HepG2 (cell line): Measurements from ENCODE around the gene CAPZA1. TPM values are rescaled to one million over a fixed set of nuclear protein-coding genes. Genes with fewer than 3 reads are reported as not detected.

Experiments used
- ATAC-seq: fragments of 200-7000 bp; cut with Tn5 transposase; 3 replicates; pipeline ENCODE4 v1.9.1; 2020; ENCODE audit warnings: mild to moderate bottlenecking, moderate library complexity
- BruUV-seq: library from RNA; stranded (reverse); fragments of 400-500 nt; replicated peaks from 2 replicates; lab custom pipeline; 2021; lab: Mats Ljungman, UMichigan
- CTCF ChIA-PET: fragments of 300-600 bp; formaldehyde crosslinking; extraction: SDS; loops from one replicate; lab custom pipeline; 2021; ENCODE audit warnings: low total read pairs, inconsistent platforms, low intra/inter-chr PET ratio; lab: Yijun Ruan, JAX
- POLR2A ChIA-PET: fragments of 350-600 bp; sonication (Branson Sonifier 250); formaldehyde crosslinking; loops from one replicate; lab custom pipeline; 2020; ENCODE audit warnings: antibody characterized with exemption, inconsistent platforms; lab: Yijun Ruan, JAX
- DNase-seq: peaks from one replicate; pipeline ENCODE4 v3.0.0-alpha.2; 2015; ENCODE audit warnings: low spot score
- FAIRE-seq: peaks from 3 replicates; lab custom pipeline; 2011; peaks lifted over from hg19 to GRCh38; lab: Jason Lieb, UNC
- H2AFZ ChIP-seq: one replicate; pipeline ENCODE4 v1.6.1; 2011; ENCODE audit warnings: low read length, inconsistent platforms
- H3K27ac ChIP-seq: fragments of 300-600 bp; 3 replicates; pipeline ENCODE4 v1.8.0; 2011; ENCODE audit warnings: mixed run types, mild to moderate bottlenecking, mixed read lengths, low read length, inconsistent platforms; ENCODE audit not compliant: insufficient read depth; ENCODE audit errors: extremely low read length
- H3K27me3 ChIP-seq, 2 experiments: fragments of 200-600 bp in 1 of 2; 2 replicates in 1 of 2; 3 replicates in 1 of 2; pipeline versions ENCODE4 v1.6.0 to v1.8.0; 2011; ENCODE audit warnings: low read length in 2 of 2, mild to moderate bottlenecking in 2 of 2, moderate library complexity in 2 of 2, inconsistent platforms in 1 of 2; ENCODE audit not compliant: insufficient read depth in 2 of 2, control insufficient read depth in 1 of 2
- H3K36me3 ChIP-seq, 2 experiments: fragments of 200-600 bp in 1 of 2; replicated peaks in 1 of 2; 2 replicates in 1 of 2; 3 replicates in 1 of 2; pipeline versions ENCODE4 v1.5.1 to v1.8.0; 2011; ENCODE audit warnings: low read length in 2 of 2, inconsistent platforms in 1 of 2; ENCODE audit not compliant: insufficient read depth in 2 of 2, control insufficient read depth in 1 of 2
- H3K4me1 ChIP-seq: 2 replicates; pipeline ENCODE4 v1.5.1; 2012; ENCODE audit warnings: low read length, inconsistent platforms; ENCODE audit not compliant: insufficient read depth
- H3K4me2 ChIP-seq: 2 replicates; pipeline ENCODE4 v1.6.0; 2011; ENCODE audit warnings: low read depth, low read length, inconsistent platforms
- H3K4me3 ChIP-seq, 3 experiments: fragments of 200-600 bp in 1 of 3; sonication (generic), shearing (Covaris generic) in 1 of 3; replicated peaks in 1 of 3; 2 replicates each; pipeline ENCODE4 v1.5.1; 2011 to 2016; ENCODE audit warnings: low read length in 3 of 3, inconsistent platforms in 2 of 3, low read depth in 2 of 3, mild to moderate bottlenecking in 2 of 3, control low read depth in 1 of 3, mixed read lengths in 1 of 3; ENCODE audit not compliant: insufficient read depth in 1 of 3
- H3K79me2 ChIP-seq: one replicate; pipeline ENCODE4 v1.6.1; 2011; ENCODE audit warnings: low read length, inconsistent platforms; ENCODE audit not compliant: insufficient read depth
- H3K9ac ChIP-seq: 2 replicates; pipeline ENCODE4 v1.6.0; 2011; ENCODE audit warnings: mild to moderate bottlenecking, low read depth, low read length, inconsistent platforms; ENCODE audit not compliant: insufficient read depth
- H3K9me3 ChIP-seq: 2 replicates; pipeline ENCODE4 v1.5.1; 2012; ENCODE audit warnings: mild to moderate bottlenecking, low read length
- H4K20me1 ChIP-seq: 2 replicates; pipeline ENCODE4 v1.6.0; 2011; ENCODE audit warnings: inconsistent platforms, mild to moderate bottlenecking, low read length, moderate library complexity; ENCODE audit not compliant: insufficient read depth
- ELF1 ChIP-seq: sonication (generic); formaldehyde crosslinking; IDR thresholded peaks from 2 replicates; pipeline ENCODE4 v1.4.0; 2020; ENCODE audit warnings: missing genetic modification reagents
- SIX1 ChIP-seq: sonication (generic); formaldehyde crosslinking; IDR thresholded peaks from 2 replicates; pipeline ENCODE4 v1.4.0; 2020; ENCODE audit warnings: missing genetic modification reagents, borderline replicate concordance
- ZKSCAN5 ChIP-seq: sonication (generic); formaldehyde crosslinking; IDR thresholded peaks from 2 replicates; pipeline ENCODE4 v1.5.1; 2020; ENCODE audit warnings: mild to moderate bottlenecking, missing genetic modification reagents
- ZMYM4 ChIP-seq: sonication (generic); formaldehyde crosslinking; IDR thresholded peaks from 2 replicates; pipeline ENCODE4 v1.8.1; 2023; ENCODE audit warnings: mild to moderate bottlenecking, missing genetic modification reagents
- ZNF124 ChIP-seq: sonication (generic); formaldehyde crosslinking; IDR thresholded peaks from 2 replicates; pipeline ENCODE4 v1.4.0; 2020; ENCODE audit warnings: missing genetic modification reagents
- ZNF34 ChIP-seq: sonication (generic); formaldehyde crosslinking; IDR thresholded peaks from 2 replicates; pipeline ENCODE4 v1.4.0; 2020; ENCODE audit warnings: mild to moderate bottlenecking, missing genetic modification reagents, borderline replicate concordance
- ZNF644 ChIP-seq: IDR thresholded peaks from 2 replicates; pipeline ENCODE4 v1.6.1; 2016; ENCODE audit warnings: low read depth
- ZNF703 ChIP-seq: sonication (generic); formaldehyde crosslinking; IDR thresholded peaks from 2 replicates; pipeline ENCODE4 v1.5.1; 2020; ENCODE audit warnings: missing genetic modification reagents, mild to moderate bottlenecking, moderate library complexity, borderline replicate concordance
- ZNF720 ChIP-seq: sonication (generic); formaldehyde crosslinking; IDR thresholded peaks from 2 replicates; pipeline ENCODE4 v1.4.0; 2020; ENCODE audit warnings: missing genetic modification reagents
- ZNF780A ChIP-seq: sonication (generic); formaldehyde crosslinking; IDR thresholded peaks from 2 replicates; pipeline ENCODE4 v1.8.0; 2022; ENCODE audit warnings: mild to moderate bottlenecking, missing genetic modification reagents, moderate library complexity
- WGBS: methylation state at CpG from one replicate; pipeline ENCODE4 v1.1.6; 2017; ENCODE audit warnings: low lambda C conversion rate; 5-methylcytosine and 5-hydroxymethylcytosine counted together
- in situ Hi-C: cut with HindIII; loops from 2 replicates; pipeline ENCODE4 v1.10.0; 2017; ENCODE audit warnings: low pct_unique_long_range_greater_than_20kb; ENCODE audit not compliant: extremely low pct_ligation_motif_present
- intact Hi-C: fragments of 100-400 bp; cut with micrococcal nuclease; formaldehyde crosslinking; loops from one replicate; pipeline ENCODE4 v1.10.0; 2022; ENCODE audit not compliant: unreplicated experiment
- polyA plus RNA-seq, 8 experiments: library from polyadenylated mRNA; depleted of rRNA in 3 of 8; stranded (reverse) in 7 of 8; unstranded in 1 of 8; fragments of >200 nt; fragmentation: Illumina TruSeq in 4 of 8; extraction: Trizol in 4 of 8; gene quantifications; 2 replicates each; pipeline versions ENCODE4 v1.2.1 to v1.2.3, GENCODE V29; 2011 to 2016; ENCODE audit warnings: low read depth in 4 of 8, missing spikeins in 1 of 8, mixed read lengths in 1 of 8; ENCODE audit not compliant: insufficient read depth in 1 of 8
- total RNA-seq, 5 experiments: library from RNA; depleted of rRNA; stranded (reverse); fragments of >200 nt; fragmentation: Illumina TruSeq; extraction: Trizol; gene quantifications; 2 replicates each; pipeline ENCODE4 v1.2.3, GENCODE V29; 2016; ENCODE audit warnings: low read depth in 1 of 5
- TF ChIP-seq, protein P1 (sequence below): sonication (generic); formaldehyde crosslinking; IDR thresholded peaks from 2 replicates; pipeline ENCODE4 v1.4.0; 2020; ENCODE audit warnings: missing genetic modification reagents
- TF ChIP-seq, protein P2 (sequence below): sonication (generic); formaldehyde crosslinking; IDR thresholded peaks from 2 replicates; pipeline ENCODE4 v1.4.0; 2020; ENCODE audit warnings: mild to moderate bottlenecking, missing genetic modification reagents, borderline replicate concordance

Gene CAPZA1
- total and polyA plus RNA-seq, 2 of the 13 experiments (the other 11 are each of a cell fraction or from before 2014, with no cell fraction given), result 67.0 to 117 TPM

GRCh38 chr1:112708002-112708448 is 88.4 kb downstream of the CAPZA1 start:
- Histone ChIP-seq H3K79me2 (peaks cover 22% of the 10 kb centered on the region), H3K4me1 (peaks cover 38% of the 10 kb centered on the region), H3K4me2 (peak overlapping the region; percentile 99), H3K9me3 (no peaks in the 10 kb centered on the region), H3K27me3 (peaks cover 4 to 52% of the 10 kb centered on the region in 2 experiments; a peak in 4 of 5 replicates), H4K20me1 (no peaks in the 10 kb centered on the region), H3K9ac (peak overlapping the region; percentile 59; the same call in 1 of the 2 replicates), H3K27ac (no peak overlapping the region), H2AFZ (no peak overlapping the region)
- WGBS, result 25% methylated on average over 6 of the region's 6 CpGs
- in situ Hi-C loops, result loop anchor here (5.0 to 25.0 kb wide), 5 partner anchors 36 to 329 kb away; partner anchors contain the start of genes CAPZA1, MOV10, ST7L and WNT2B
- intact Hi-C loops, result no loop called here
- FAIRE-seq (no peak), DNase-seq (no peak)
- BruUV-seq, result no TSS peak
- no peak for TF ChIP-seq ZKSCAN5 (CRISPR knock-in tag)
- TF ChIP-seq ZNF644, result no peak
- no peak for TF ChIP-seq SIX1 (CRISPR knock-in tag)
- no peak for TF ChIP-seq ELF1 (CRISPR knock-in tag)
- no peak for TF ChIP-seq ZNF720 (CRISPR knock-in tag)
- no peak for TF ChIP-seq ZMYM4 (CRISPR knock-in tag)
- TF ChIP-seq ZNF703 (CRISPR knock-in tag), result no peak
- TF ChIP-seq, all 625 proteins: peak for 0
- POLR2A ChIA-PET, result interaction anchor here (1.2 to 3.0 kb wide), 3 partner anchors 11 to 206 kb away, joined by 4 to 40 read pairs (median 26); partner anchors contain the start of gene MOV10
- peaks cover 0 to 7% of the 10 kb centered on the region in 2 experiments; a peak in 2 of 5 replicates for H3K36me3 ChIP-seq
- CTCF ChIA-PET, result interaction anchor here (1.7 to 2.6 kb wide), 2 partner anchors 33 to 317 kb away, joined by 6 to 17 read pairs; partner anchors contain the start of gene MOV10
- ATAC-seq, result no peak
- H3K4me3 ChIP-seq, result peak overlapping the region in 2 of 3 experiments; percentile 98 to 99; a peak in 2 of 6 replicates

- POLR2A ChIA-PET, result interaction anchor here (1.2 to 3.0 kb wide), 3 partner anchors 11 to 207 kb away, joined by 4 to 40 read pairs (median 26); partner anchors contain the start of gene MOV10
- no peak overlapping the region for H3K4me3 ChIP-seq
- no peaks in the 10 kb centered on the region for H4K20me1 ChIP-seq
- in situ Hi-C loops (loop anchor here (5.0 to 25.0 kb wide), 5 partner anchors 36 to 329 kb away; partner anchors contain the start of genes CAPZA1, MOV10, ST7L and WNT2B), intact Hi-C loops (no loop called here)
- 66% methylated on average over 3 of the region's 3 CpGs for WGBS
- H3K27ac ChIP-seq, result no peak overlapping the region
- H3K27me3 ChIP-seq, result peaks cover 6 to 57% of the 10 kb centered on the region in 2 experiments; a peak in 4 of 5 replicates
- DNase-seq (no peak), FAIRE-seq (no peak), ATAC-seq (no peak)
- CTCF ChIA-PET, result interaction anchor here (2.6 kb wide), 1 partner anchor 34 kb away, joined by 17 read pairs; the partner anchor contains the start of gene MOV10
- no peaks in the 10 kb centered on the region for H3K9me3 ChIP-seq
- no peak overlapping the region for H3K4me2 ChIP-seq
- H3K36me3 ChIP-seq, result peaks cover 0 to 3% of the 10 kb centered on the region in 2 experiments; a peak in 1 of 5 replicates
- peaks cover 22% of the 10 kb centered on the region for H3K79me2 ChIP-seq
- BruUV-seq, result no TSS peak
- peaks cover 40% of the 10 kb centered on the region for H3K4me1 ChIP-seq
- no peak overlapping the region for H3K9ac ChIP-seq
- no peak overlapping the region for H2AFZ ChIP-seq
- TF ChIP-seq ZNF124 (CRISPR knock-in tag) (no peak), ZNF34 (CRISPR knock-in tag) (no peak), ZNF780A (no peak)
- TF ChIP-seq, protein P1, sequence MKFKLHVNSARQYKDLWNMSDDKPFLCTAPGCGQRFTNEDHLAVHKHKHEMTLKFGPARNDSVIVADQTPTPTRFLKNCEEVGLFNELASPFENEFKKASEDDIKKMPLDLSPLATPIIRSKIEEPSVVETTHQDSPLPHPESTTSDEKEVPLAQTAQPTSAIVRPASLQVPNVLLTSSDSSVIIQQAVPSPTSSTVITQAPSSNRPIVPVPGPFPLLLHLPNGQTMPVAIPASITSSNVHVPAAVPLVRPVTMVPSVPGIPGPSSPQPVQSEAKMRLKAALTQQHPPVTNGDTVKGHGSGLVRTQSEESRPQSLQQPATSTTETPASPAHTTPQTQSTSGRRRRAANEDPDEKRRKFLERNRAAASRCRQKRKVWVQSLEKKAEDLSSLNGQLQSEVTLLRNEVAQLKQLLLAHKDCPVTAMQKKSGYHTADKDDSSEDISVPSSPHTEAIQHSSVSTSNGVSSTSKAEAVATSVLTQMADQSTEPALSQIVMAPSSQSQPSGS, result no peak
- TF ChIP-seq, protein P2, sequence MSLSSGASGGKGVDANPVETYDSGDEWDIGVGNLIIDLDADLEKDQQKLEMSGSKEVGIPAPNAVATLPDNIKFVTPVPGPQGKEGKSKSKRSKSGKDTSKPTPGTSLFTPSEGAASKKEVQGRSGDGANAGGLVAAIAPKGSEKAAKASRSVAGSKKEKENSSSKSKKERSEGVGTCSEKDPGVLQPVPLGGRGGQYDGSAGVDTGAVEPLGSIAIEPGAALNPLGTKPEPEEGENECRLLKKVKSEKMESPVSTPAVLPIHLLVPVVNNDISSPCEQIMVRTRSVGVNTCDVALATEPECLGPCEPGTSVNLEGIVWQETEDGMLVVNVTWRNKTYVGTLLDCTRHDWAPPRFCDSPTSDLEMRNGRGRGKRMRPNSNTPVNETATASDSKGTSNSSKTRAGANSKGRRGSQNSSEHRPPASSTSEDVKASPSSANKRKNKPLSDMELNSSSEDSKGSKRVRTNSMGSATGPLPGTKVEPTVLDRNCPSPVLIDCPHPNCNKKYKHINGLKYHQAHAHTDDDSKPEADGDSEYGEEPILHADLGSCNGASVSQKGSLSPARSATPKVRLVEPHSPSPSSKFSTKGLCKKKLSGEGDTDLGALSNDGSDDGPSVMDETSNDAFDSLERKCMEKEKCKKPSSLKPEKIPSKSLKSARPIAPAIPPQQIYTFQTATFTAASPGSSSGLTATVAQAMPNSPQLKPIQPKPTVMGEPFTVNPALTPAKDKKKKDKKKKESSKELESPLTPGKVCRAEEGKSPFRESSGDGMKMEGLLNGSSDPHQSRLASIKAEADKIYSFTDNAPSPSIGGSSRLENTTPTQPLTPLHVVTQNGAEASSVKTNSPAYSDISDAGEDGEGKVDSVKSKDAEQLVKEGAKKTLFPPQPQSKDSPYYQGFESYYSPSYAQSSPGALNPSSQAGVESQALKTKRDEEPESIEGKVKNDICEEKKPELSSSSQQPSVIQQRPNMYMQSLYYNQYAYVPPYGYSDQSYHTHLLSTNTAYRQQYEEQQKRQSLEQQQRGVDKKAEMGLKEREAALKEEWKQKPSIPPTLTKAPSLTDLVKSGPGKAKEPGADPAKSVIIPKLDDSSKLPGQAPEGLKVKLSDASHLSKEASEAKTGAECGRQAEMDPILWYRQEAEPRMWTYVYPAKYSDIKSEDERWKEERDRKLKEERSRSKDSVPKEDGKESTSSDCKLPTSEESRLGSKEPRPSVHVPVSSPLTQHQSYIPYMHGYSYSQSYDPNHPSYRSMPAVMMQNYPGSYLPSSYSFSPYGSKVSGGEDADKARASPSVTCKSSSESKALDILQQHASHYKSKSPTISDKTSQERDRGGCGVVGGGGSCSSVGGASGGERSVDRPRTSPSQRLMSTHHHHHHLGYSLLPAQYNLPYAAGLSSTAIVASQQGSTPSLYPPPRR (CRISPR knock-in tag), result no peak
These were observed 88.9 kb downstream of the CAPZA1 start for GRCh38 chr1:112708489-112708888.
